Left hindlimb (tissue), 1 donor: ENCODE results near the gene CTNND2.
"Not testable (repeated sequence)": the region's sequence is repeated elsewhere in the genome, so short reads cannot be mapped to it uniquely, and the experiment has no call there.

Experiments used
- DNase-seq: peaks from one replicate; pipeline ENCODE4 v3.0.0-alpha.2; 2018

Gene CTNND2

DNA sequence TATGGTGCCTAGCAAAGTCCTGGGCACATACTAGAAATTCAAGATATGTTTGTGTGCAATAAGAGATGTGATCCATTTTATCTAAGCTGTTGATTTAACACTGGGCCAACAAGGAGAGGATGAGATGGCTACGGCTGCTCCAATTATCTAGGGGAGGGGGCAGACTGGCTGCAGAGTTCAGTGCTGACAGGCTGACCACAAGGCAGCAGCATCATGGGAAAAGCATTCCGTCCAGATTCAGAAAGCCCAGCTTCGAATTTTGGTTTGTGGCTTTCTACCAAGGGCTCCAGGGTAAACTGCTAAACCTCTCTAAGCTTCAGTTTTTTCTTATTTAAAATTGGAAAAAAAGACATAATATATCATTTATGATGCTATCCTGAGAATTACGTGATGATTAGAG, 758.1 kb downstream of the CTNND2 start:
- DNase-seq, result no peak

DNA sequence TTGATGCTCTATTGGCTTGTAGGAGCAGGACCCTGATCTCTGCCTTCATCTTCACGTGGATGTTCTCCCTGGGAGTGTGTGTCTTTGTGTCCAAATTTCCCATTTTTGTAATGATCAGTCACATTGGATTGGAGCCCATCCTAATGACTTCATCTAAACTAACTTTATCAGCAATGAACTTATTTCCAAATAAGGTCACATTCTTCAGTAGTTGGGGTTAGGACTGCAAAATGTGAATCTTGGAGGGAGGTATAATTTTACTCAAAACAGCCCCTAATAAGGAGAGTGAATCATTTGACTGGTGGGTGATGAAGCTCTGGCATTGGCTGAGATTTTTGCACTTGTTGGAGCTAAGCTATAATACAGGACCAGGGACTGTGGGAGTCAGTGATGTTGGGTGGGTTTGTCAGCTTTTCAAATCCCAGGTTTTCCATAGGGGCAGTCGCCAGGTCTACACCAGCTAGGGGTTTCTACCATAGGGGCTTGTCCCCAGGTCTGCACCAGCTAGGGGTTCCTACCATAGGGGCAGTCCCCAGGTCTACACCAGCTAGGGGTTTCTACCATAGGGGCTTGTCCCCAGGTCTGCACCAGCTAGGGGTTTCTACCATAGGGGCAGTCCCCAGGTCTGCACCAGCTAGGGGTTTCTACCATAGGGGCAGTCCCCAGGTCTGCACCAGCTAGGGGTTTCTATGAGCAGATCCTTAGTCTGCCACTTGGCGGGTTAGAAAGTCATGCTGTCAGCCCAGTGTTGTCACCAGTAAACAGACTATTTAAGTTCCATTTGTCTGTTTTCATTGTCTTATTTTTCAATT, 760.6 kb downstream of the CTNND2 start:
- DNase-seq, result no peak

DNA sequence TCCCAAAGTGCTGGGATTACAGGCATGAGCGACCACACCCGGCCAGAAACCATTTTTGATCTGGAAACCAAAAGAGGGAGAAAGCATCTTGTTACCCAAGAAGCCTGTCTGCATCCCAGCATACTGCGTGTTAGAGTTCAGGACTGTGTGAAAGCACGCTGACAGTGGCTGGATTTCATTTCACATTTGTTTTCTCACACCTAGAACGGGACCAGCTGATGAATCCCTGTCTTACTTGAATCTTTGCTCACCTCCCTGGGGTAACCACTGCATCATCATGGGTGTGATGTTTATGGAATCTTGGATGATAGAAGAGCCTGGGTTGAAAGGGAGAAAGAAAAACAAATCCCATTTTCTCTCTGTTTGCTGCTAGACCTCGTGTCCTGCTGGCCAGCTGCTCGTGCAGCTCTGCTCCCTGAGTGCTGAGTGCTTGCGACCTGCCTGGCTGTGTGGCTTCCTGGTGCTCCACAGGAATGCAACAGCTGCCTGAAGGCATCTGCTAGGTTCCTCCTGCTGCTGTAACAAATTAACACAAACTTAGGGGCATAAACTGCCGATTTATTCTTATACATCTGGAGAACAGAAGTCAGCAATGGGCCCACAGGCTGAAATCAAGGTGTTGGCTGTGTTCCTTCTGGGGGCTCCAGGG, 764.9 kb downstream of the CTNND2 start:
- no peak for DNase-seq

DNA sequence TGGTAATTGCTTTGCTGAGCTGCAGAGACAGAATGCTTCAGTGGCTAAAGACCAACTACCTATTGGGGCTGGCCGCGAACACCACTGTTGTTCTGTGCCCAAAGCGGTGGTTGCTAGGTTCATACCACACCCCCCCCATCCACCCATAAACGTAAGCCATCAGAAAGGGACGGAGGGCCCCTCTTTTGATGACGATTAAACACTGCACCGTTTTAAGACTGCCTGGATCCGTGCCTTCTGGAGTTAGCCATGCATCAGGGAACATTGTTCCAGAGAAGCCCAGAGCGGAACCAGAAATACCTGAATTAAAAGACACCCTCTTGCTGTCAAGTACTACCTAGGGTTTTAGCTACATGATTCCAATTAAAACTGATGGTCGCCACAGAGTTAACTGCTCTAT, 774.1 kb downstream of the CTNND2 start:
- no peak for DNase-seq

DNA sequence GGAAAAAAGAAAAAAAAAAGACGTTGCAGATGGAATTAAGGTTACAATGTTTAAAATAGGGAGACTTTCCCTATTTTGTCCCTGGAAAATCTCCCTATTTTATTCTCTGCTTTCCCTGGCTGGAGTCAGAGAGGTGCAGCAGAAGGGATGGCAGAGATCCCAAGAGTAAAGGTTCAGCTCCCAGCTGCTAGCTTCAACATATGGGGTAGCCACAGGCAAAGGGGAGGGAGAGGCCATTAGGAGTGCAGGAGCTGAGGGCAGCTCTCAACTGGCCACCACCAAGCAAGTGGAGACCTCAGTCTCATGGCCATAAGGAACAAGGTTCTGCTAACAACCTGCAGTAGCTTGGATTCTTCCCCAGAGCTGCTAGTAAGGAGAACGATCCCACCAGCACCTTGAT, 776.2 kb downstream of the CTNND2 start:
- DNase-seq, result no peak

DNA sequence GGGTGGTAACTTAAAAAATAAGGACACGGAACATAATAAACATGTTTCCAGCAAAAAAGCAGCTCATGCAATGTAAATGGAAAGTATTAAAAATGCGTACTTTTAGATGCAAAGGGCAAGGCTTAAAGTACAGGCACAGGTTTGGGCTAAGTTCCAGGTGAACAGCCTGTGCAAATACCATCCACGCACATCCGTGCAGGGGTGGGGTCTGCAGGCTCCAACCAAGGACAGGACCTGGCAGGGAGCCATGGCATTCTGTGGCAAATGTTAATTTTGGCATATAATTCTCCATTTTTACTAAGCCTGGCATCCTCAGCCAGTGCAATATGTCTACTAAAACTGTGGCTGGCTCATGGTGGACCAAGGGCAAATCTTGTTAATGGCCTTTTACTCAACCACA, 777.4 kb downstream of the CTNND2 start:
- no peak for DNase-seq

DNA sequence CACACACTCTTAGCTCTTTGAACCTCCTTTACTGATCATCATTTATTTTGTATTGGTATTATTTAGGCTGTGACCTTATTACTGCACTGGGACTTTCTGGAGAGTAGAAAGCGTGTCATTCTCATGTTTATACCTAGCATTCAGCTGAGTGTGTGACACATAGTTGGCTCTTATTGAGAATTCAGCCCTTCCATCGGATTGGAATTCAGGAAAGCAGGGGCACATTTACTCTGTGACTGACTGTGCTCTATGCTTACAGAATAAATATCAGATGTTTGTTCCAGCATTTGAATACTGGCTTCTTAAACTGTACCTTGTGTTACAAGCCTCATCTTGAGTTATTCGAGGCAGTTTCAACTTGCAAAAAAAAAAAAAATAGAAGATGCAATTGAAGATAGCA, 782.4 kb downstream of the CTNND2 start:
- DNase-seq, result no peak

DNA sequence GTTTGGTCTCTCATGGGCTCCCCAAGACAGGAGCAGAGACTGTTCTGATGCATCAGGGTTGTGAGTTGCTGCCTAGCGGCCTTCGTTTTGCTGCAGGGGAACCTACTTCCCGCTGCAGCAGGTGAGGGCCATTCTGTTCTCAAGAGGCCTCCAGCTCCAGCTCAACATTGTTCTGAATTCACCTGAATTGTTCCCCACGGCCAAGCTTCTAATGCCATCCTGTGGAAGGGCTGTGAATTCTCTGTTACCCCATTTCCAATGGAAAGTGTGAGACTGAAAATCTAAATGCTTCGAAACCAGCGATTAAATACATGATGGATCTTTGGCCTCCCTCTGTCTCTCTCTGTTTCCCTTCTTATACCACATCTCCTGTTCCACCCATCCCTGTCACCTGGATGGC, 794.1 kb downstream of the CTNND2 start:
- no peak for DNase-seq

DNA sequence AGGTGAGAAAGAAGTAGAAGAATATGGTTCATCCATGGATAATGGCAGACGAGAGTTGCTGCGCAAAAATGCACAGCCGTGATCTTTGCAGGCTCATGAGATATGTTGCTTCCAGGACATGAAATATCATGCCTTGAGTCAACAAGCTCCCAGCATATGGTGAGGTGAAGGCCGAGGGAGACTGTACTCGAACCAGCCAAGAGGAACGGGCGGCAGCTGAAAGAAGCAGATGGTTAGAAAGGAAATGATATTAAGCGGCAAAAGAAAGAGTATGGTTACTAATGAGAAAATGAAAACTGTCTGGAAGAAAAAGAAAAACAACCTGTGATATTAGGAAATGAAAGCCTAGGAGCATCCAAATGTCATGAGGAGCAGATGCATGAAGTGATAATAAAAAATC, 798.5 kb downstream of the CTNND2 start:
- DNase-seq, result no peak

DNA sequence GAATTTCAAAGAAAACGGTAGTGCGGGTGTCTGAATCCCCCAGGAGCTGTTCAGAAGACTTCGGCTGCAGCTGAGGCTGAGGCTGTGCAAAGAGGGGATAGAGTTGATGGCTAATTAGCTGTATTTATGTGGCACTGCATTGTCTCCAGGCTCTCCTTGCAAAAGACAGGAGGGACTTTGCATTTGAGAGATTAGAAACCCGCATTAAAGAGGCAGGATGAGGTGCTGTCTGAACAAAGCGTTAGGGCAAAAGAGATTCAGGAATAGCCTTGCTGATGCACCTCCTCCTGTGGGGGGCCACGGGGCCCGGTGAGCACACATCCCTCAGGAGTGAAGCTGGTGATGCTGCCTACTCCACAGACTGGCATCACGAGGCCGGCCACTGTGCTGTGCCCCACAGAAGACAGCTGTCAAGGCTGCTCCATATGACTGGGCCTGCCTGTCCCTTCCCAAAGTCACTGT, 799.6 kb downstream of the CTNND2 start:
- DNase-seq, result no peak

DNA sequence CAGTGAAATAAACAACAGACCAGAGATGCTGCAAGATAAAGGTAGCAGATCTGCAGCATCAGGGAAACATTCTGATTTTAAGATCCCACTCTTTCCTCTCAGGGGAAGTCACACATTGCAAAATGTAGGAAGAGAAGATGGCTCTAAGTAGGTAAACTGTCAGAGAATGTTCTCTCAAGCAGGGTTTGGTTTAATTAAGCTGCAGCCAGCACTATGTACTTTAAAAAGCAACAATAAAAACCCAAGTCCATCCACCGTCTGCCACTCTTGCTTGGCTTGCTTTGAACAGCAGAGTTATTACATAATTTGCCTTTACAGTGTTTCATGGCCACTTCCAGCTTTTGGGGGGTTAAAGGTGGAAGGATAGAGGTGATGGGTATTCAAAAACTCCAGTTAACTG, 800.0 kb downstream of the CTNND2 start:
- DNase-seq, result no peak

DNA sequence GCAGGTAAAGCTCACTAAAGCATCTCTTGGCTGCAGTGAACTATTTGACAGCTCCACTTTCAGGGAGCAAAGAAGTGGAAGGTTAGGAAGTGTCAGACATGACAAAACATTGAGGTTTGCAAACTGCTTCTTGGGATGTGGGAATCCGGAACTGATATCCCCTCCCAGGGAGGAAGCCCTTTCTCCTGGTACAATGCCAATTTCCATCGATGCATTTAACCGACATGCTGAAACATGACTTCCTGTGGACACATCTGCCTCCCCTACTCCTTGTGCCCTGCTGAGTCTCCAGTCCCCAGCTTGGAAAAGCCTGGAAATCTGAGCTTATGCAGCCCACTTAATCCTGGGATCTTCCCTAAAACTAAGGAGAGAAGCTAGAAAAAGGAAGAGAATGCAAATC, 820.1 kb downstream of the CTNND2 start:
- no peak for DNase-seq

DNA sequence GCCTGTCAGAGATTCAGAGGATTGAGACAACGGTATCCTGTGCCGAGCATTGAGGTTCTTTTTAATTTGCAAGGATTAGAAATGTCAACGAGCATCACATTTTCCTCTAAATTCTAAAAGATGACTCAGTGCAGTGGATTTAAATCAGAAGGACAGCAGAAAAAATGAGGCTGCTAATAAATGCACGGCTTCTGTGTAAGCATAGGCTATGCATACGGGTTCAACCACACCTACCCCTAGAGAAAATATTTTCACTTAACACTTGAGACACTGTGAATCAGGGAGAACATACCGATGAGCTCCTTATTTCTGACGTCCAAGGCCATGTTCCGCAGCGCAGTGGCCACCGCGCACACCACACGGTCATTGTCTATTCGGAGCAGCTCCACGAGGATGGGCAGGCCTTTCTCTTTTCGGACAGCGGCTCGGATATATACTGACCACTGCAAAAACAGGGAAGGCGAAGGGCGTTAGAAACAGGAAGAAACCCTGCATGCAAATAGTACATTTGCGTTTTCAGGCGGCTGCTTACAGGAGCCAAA, 821.8 kb downstream of the CTNND2 start:
- no peak for DNase-seq

DNA sequence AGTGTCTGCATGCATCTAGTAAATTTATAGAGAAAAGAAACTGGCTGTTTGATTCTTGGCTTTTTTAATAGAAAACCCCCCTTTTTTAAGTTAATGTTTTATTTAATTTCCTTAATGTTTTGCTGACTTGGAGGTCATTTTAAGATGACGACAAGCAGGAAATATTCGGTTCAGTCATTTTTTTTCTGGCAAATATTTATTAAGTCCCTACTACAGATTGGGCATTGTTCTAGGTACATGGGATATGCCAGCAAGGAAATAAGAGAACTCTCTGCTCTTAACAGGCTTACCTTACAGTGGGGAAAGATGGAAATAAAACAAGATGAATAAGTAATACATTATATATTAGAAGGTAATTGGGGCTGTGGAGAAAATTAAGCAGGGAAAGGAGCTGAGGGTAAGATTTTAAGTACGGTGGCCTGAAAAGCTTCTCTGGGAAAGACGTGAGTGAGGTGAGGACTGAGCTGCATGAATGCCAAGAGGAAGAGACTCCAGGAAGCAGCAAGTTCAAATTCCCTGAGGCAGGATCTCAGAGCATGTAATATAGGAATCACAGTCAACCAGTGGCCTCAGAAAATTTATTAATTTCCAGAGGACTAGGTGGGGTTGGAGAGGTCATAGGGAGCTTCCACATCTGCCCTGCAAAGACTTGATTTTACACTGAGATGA, 827.2 kb downstream of the CTNND2 start:
- no peak for DNase-seq

DNA sequence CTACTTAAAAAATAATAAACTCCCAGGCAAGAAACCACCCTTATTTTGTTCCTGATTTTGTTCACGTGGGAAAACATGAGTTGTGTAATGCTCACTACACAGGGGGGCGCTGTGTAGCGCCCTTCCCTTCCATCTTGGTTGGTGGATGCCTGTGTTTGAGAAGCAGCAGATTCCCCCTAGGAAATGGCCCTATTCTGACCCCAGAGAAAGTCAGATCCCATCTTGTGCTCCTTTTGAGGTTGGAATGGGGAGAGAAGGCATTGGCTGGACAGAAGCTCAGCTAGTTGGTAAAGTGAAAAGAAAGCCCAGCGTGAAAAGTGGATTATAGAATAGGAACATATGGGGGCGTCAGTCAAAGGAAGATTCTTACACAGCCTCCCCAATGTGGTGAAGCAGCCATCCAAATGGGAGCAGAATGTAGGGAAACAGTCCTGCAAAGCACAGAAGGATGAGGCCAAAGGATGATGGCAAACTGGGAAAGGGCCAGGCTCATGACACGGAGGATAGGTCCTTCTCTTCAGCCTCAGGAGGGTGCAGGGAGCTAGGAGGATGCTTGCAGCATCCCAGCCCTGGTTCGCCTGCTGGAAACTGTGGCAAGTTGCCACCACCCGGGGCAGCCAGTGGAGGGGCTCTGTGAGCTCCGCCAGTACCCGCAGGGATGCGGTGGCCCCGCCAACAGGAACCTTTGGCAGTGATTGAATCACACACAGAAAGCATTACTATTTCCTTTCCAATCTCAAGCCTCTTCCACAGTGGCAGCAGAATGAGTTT, 829.0 kb downstream of the CTNND2 start:
- no peak for DNase-seq

DNA sequence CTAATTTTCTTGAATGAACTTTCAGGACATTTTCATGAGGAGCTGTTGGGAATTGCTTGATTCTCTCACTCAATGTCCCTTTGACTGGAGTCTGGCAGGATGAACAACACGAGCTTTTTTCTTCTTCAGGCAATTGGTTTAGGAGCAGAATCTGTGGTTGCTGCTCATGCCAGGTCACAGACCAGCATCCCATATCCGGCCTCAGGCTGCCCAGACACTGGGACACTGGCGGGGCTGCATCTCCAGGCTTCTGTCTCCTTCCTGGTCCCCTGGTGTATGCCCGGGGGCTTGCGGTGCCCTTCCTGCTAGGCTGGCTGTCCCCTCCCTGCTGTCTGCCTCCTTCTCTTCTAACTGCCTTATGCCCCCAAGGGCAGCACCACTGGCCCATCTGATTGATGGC, 831.7 kb downstream of the CTNND2 start:
- DNase-seq, result no peak

DNA sequence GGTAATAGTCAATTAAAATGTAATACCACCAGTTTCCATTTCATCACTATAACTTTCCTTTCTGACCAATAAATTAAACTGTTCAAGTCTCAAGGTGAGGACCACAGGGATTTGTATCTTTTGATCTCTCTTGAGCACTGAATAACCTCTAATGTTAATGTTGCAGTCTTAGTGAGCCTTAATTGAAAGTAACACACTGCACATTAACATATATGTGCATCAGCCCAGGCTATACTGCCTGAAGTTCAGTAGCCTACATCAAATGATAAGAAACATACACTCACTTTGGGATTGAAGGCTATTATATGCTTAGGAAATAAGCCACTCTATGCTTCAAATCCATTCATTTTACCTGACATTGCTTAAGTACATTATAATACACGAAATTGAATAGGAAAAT, 832.2 kb downstream of the CTNND2 start:
- no peak for DNase-seq

DNA sequence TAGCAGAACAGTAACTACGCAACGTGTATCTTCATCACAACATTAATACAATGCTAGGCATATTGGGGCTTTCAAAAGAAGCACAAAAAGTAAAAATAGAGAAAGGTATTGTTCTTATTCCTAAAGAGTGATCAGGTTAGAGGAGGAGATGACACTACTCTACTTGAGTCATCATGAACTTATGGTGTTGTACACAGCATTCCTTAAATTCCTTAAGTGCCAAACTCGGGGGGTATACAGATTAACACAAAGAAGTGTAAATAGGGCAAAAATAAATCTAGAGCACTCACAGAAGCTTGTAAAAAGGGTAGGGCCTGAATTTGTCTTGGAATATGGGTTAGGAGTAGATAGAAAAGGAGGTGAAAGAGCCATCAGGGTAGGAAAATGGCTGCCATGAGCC, 835.2 kb downstream of the CTNND2 start:
- DNase-seq, result no peak

DNA sequence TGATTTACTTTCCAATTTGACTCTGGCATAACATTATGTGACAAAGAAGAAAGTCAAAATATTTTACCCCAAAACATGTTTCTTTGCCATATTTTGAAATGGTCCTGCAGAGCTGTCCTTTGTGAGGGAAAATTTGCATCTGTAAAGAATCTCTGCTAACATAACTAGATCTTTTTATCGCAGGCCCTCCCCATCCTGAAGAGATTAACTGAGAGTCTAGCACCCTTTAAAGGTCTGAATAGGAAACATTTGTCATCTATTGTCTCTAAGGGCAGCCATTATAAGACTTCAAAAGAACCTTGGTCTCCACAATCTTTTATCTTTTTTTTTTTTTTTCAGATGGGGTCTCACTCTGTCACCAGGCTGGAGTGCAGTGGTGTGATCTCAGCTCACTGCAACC, 838.5 kb downstream of the CTNND2 start:
- not testable (repeated sequence) for DNase-seq

DNA sequence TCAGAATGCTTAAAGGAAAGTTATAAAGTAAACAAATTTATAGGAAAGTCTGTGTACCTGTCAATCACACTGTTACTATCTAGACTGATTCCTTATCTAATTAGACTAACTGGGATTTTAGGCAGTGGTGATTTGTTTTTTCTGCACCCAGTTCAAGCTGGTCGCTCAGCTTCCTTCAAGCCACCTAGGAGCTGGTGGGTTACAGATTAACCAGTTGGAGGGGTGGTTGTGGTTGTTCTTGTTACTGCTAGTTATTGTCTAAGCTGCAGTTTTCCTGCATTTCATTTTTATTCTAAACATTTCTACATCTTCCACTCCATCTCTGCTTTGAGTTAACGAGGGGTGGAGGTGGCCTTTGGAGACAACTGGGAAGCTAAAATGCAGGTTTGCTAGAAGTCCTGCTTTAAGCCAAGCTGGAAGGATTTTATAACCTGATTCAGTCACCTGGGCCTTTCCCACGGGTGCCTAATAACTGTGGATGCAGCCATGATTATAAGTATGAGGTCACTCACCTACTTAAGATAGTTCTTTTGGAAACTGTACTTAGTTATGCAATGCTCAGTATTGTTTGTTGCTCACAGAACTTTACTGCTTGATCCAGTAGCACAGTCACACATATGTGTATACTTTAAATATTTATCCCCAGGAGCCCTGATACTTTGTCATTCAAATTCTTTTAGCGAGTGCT, 839.3 kb downstream of the CTNND2 start:
- no peak for DNase-seq

DNA sequence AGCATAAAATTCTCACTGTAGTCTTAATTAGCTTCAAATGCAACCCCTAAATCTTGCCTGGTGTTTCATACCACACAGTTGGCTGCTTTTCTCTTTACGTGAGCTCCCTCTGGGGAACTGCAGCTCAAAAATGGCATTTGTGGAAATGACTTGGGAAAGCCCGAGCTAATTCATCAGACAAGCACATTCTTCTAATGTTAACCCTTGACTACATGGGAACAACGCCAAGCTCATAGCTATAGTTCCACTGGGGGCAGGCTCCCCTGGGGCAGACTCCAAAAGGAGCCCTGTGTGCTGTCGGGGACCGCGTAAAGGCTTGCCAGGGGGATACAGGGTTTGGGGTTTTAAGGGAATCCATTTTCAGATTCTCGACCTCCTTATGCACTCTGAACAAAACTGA, 841.8 kb downstream of the CTNND2 start:
- no peak for DNase-seq

DNA sequence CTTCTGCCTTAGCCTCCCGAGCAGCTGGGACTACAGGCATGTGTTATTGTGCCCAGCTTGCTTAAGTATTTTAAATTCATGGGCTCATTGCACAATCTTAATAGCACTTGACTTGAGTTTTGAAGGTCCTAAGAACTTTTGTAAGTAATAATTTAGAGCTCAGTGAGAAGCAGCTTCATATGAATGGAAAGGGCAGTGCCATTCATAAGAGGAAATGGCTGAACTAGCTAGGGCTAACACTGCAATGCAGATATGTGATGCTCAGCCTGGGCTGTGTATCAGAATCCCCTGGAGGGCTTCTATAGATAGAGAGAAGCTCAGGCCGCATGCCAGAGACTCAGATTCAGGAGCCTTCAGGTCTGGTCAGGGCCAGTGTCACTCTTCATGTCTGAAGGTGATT, 847.7 kb downstream of the CTNND2 start:
- DNase-seq, result no peak
